Activated B cell treated with CpG ODN at 0.5 μM for 24 hours (primary cell): ENCODE results near the gene NR4A3. TPM values are rescaled to one million over a fixed set of nuclear protein-coding genes. Genes with fewer than 3 reads are reported as not detected.

Source experiments
- ATAC-seq: fragments of 200-7000 bp; cut with Tn5 transposase; one replicate; pipeline ENCODE4 v1.10.0; 2021; ENCODE audit warnings: low read depth, mild to moderate bottlenecking, moderate library complexity
- CTCF ChIA-PET: fragments of 350-600 bp; sonication (Branson Sonifier 250); formaldehyde crosslinking; loops from one replicate; lab custom pipeline; 2021; ENCODE audit warnings: antibody characterized with exemption; lab: Charles Lee
- POLR2A ChIA-PET: fragments of 350-600 bp; sonication (Branson Sonifier 250); formaldehyde crosslinking; loops from one replicate; lab custom pipeline; 2021; ENCODE audit warnings: antibody characterized with exemption; lab: Charles Lee
- DNase-seq: peaks from one replicate; pipeline ENCODE4 v3.0.0; 2022
- H3K27ac Mint-ChIP-seq: one replicate; pipeline ENCODE4 v1.8.0; 2020; ENCODE audit warnings: mixed read lengths
- H3K27me3 Mint-ChIP-seq: one replicate; pipeline ENCODE4 v1.8.0; 2021; ENCODE audit warnings: mixed read lengths
- H3K36me3 Mint-ChIP-seq: one replicate; pipeline ENCODE4 v1.8.0; 2021; ENCODE audit warnings: low read depth, mixed read lengths
- H3K4me1 Mint-ChIP-seq: one replicate; pipeline ENCODE4 v1.8.0; 2021; ENCODE audit warnings: mixed read lengths
- H3K4me3 Mint-ChIP-seq: one replicate; pipeline ENCODE4 v1.8.0; 2020; ENCODE audit warnings: mild to moderate bottlenecking, mixed read lengths
- H3K9me3 Mint-ChIP-seq: one replicate; pipeline ENCODE4 v1.8.0; 2020; ENCODE audit warnings: mixed read lengths
- CTCF ChIP-seq: fragments of 200-600 bp; IDR thresholded peaks from one replicate; pipeline ENCODE4 v1.8.0; 2022; ENCODE audit warnings: antibody characterized with exemption, mild to moderate bottlenecking
- intact Hi-C: fragments of 100-400 bp; cut with micrococcal nuclease; formaldehyde crosslinking; loops from one replicate; pipeline ENCODE4 v1.15.1; 2024
- total RNA-seq: library from RNA; stranded (reverse); gene quantifications from 2 replicates; pipeline ENCODE4 v1.2.3, GENCODE V29; 2022

Gene NR4A3
- total RNA-seq, 1 donor from 2014 or later: 21.5 TPM

GRCh38 chr9:99811598-99812383 is 9.9 kb upstream of the NR4A3 start:
- DNase-seq (no peak), ATAC-seq (peak; percentile 75)
- Mint-ChIP-seq H3K4me1 (peaks cover 34% of the 10 kb centered on the region), H3K4me3 (no peak overlapping the region), H3K27me3 (no peaks in the 10 kb centered on the region), H3K36me3 (peaks cover 7% of the 10 kb centered on the region), H3K27ac (peak overlapping the region; percentile 65), H3K9me3 (no peaks in the 10 kb centered on the region)
- ChIA-PET CTCF (interaction anchor here (0.7 to 1.8 kb wide), 3 partner anchors 7 to 580 kb away, joined by 3 to 15 read pairs (median 4); no protein-coding TSS in a partner anchor), POLR2A (interaction anchor here (1.0 to 1.3 kb wide), 3 partner anchors 7 to 11 kb away, joined by 3 to 8 read pairs (median 4); no protein-coding TSS in a partner anchor)
- no peak for TF ChIP-seq CTCF
- intact Hi-C loops: no loop called here

GRCh38 chr9:99813739-99814138 is 7.9 kb upstream of the NR4A3 start:
- no peak for TF ChIP-seq CTCF
- H3K9me3 Mint-ChIP-seq: no peaks in the 10 kb centered on the region
- H3K27ac Mint-ChIP-seq: no peak overlapping the region
- H3K4me1 Mint-ChIP-seq: peaks cover 34% of the 10 kb centered on the region
- ChIA-PET CTCF (no interaction called here), POLR2A (no interaction called here)
- peaks cover 5% of the 10 kb centered on the region for H3K36me3 Mint-ChIP-seq
- H3K4me3 Mint-ChIP-seq: no peak overlapping the region
- intact Hi-C loops: no loop called here
- DNase-seq (no peak), ATAC-seq (no peak)
- H3K27me3 Mint-ChIP-seq: no peaks in the 10 kb centered on the region

DNA sequence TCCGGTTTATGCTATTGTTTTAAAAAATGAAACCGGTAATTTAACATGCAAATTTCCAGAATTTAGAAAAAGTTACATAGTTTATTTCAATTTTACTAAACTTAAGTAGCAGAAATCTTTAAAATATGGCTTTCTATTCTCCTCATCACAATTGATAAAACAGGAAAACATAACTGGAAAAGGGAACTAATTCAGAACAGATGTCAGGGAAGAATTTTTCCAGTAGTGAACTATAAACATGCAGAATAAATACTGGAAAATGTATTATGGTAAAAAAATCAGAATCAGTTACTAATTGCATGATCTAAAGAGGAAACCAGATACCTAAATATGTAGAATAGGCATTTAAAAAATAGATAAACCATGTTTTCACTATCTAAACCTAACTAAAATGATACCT is 7.3 kb upstream of the NR4A3 start:
- ATAC-seq (no peak), DNase-seq (no peak)
- H3K4me3 Mint-ChIP-seq: no peak overlapping the region
- no peaks in the 10 kb centered on the region for H3K9me3 Mint-ChIP-seq
- POLR2A ChIA-PET: no interaction called here
- H3K36me3 Mint-ChIP-seq: peaks cover 5% of the 10 kb centered on the region
- H3K27ac Mint-ChIP-seq: no peak overlapping the region
- CTCF ChIA-PET: no interaction called here
- H3K4me1 Mint-ChIP-seq: peaks cover 40% of the 10 kb centered on the region
- intact Hi-C loops: no loop called here
- no peak for TF ChIP-seq CTCF
- no peaks in the 10 kb centered on the region for H3K27me3 Mint-ChIP-seq

- Mint-ChIP-seq H3K4me3 (no peak overlapping the region), H3K9me3 (no peaks in the 10 kb centered on the region), H3K36me3 (peaks cover 10% of the 10 kb centered on the region), H3K27ac (no peak overlapping the region), H3K27me3 (no peaks in the 10 kb centered on the region), H3K4me1 (peaks cover 35% of the 10 kb centered on the region)
- ATAC-seq: no peak
- DNase-seq: no peak
- ChIA-PET CTCF (no interaction called here), POLR2A (interaction anchor here (0.7 kb wide), 2 partner anchors 240 to 512 kb away, joined by 3 read pairs; no protein-coding TSS in a partner anchor)
- no peak for TF ChIP-seq CTCF
- intact Hi-C loops: no loop called here
Measured at GRCh38 chr9:99816392-99816791, 5.3 kb upstream of the NR4A3 start.

GRCh38 chr9:99818500-99818899 is 3.2 kb upstream of the NR4A3 start:
- H3K4me3 Mint-ChIP-seq: peak overlapping the region; percentile 96
- no peaks in the 10 kb centered on the region for H3K27me3 Mint-ChIP-seq
- H3K9me3 Mint-ChIP-seq: no peaks in the 10 kb centered on the region
- ATAC-seq (no peak), DNase-seq (no peak)
- POLR2A ChIA-PET: interaction anchor here (0.6 to 7.3 kb wide), 19 partner anchors 8 to 654 kb away, joined by 3 to 110 read pairs (median 8); partner anchors contain the start of genes ALG2 and SEC61B
- peaks cover 33% of the 10 kb centered on the region for H3K4me1 Mint-ChIP-seq
- no peak for TF ChIP-seq CTCF
- intact Hi-C loops: no loop called here
- H3K36me3 Mint-ChIP-seq: peaks cover 25% of the 10 kb centered on the region
- CTCF ChIA-PET: interaction anchor here (0.6 to 1.8 kb wide), 4 partner anchors 8 to 634 kb away, joined by 3 to 8 read pairs (median 4); no protein-coding TSS in a partner anchor
- H3K27ac Mint-ChIP-seq: peak overlapping the region; percentile 97
